Ovary (tissue), 9 donors: ENCODE results near the gene CENPX. TPM values are rescaled to one million over a fixed set of nuclear protein-coding genes. Genes with fewer than 3 reads are reported as not detected.
"Not testable (repeated sequence)": the region's sequence is repeated elsewhere in the genome, so short reads cannot be mapped to it uniquely, and the experiment has no call there.

Experiments used
- DNase-seq, 5 donors: peaks; one replicate each; pipeline ENCODE4 v3.0.0-alpha.2; 2019 to 2020
- H3K27ac ChIP-seq, 2 donors: fragments of 200-600 bp; one replicate each; pipeline versions ENCODE4 v1.5.1 to v1.8.0; 2019 to 2022
- H3K27me3 ChIP-seq: fragments of 200-600 bp; one replicate; pipeline ENCODE4 v1.8.0; 2022
- H3K36me3 ChIP-seq: fragments of 200-600 bp; sonication (generic); one replicate; pipeline ENCODE4 v1.5.1; 2019
- H3K4me1 ChIP-seq: one replicate; pipeline ENCODE4 v1.8.1; 2013; ENCODE audit warnings: mild to moderate bottlenecking, moderate library complexity; ENCODE audit not compliant: insufficient read depth
- H3K4me3 ChIP-seq: fragments of 200-600 bp; sonication (generic); one replicate; pipeline ENCODE4 v1.5.1; 2017
- H3K9me3 ChIP-seq, 2 donors: fragments of 200-600 bp in 1 of 2; sonication (generic) in 1 of 2; one replicate each; pipeline versions ENCODE4 v1.5.1 to v1.8.1; 2013 to 2019; ENCODE audit warnings: mild to moderate bottlenecking in 1 of 2, moderate library complexity in 1 of 2
- EP300 ChIP-seq: sonication (generic); formaldehyde crosslinking; IDR thresholded peaks from one replicate; pipeline ENCODE4 v1.6.1; 2017; ENCODE audit warnings: antibody characterized with exemption
- POLR2A ChIP-seq: fragments of 450-650 bp; IDR thresholded peaks from one replicate; pipeline ENCODE4 v1.6.1; 2017; ENCODE audit warnings: antibody characterized with exemption, mild to moderate bottlenecking, moderate library complexity
- WGBS, 3 donors: extraction: QIAGEN DNeasy Blood & Tissue Kit in 1 of 3; methylation state at CpG; one replicate each; pipeline versions ENCODE4 v1.1.5 to v1.1.7; 2013 to 2017; 5-methylcytosine and 5-hydroxymethylcytosine counted together
- intact Hi-C, 4 donors: fragments of 100-400 bp; cut with DNase I; formaldehyde crosslinking; loops; one replicate each; pipeline versions ENCODE4 v1.11.0 to v1.15.1; 2022 to 2023
- polyA plus RNA-seq, 2 donors: library from polyadenylated mRNA; stranded (reverse); fragments of 200-250 nt in 1 of 2; fragments of 350-450 nt in 1 of 2; fragmentation: Illumina TruSeq in 1 of 2; extraction: RNeasy Lipid Tissue Mini Kit (QIAGEN cat#74804) in 1 of 2; gene quantifications; one replicate each; pipeline ENCODE4 v1.2.3, GENCODE V29; 2013 to 2014
- total RNA-seq, 7 donors: library from RNA; depleted of rRNA in 2 of 7; stranded (reverse); fragments of >200 nt in 2 of 7; fragmentation: NEBNext Ultra II Directional in 3 of 7; extraction: Animal tissue kit (Norgen Biotek cat#: 25700) in 3 of 7; gene quantifications; one replicate each; pipeline versions ENCODE4 v1.1.0 to v1.2.4, GENCODE V29; 2016 to 2023
- TF ChIP-seq, protein P1 (sequence below), 3 donors: fragments of 450-650 bp in 2 of 3; fragments of 200-600 bp in 1 of 3; IDR thresholded peaks; one replicate each; pipeline versions ENCODE4 v1.5.1 to v1.8.0; 2016 to 2022; ENCODE audit warnings: antibody characterized with exemption in 3 of 3, mild to moderate bottlenecking in 1 of 3
- donor health status: DM: no; HTN: no; CAD: no; lungs with moderate emphysema.
- donor health status: DM: no; HTN: no; CAD: no.
- donor health status: Bipolar disorder and iron deficiency.
- donor health status: DM: yes; HTN: yes; CAD: no.
- donor health status: DM: no; HTN: no; CAD: no.
- donor health status: DM: yes; HTN: yes; CAD: no.

CENPX gene
- total and polyA plus RNA-seq, 9 donors = 3.3 to 68.8 (median 35.3) TPM

DNA sequence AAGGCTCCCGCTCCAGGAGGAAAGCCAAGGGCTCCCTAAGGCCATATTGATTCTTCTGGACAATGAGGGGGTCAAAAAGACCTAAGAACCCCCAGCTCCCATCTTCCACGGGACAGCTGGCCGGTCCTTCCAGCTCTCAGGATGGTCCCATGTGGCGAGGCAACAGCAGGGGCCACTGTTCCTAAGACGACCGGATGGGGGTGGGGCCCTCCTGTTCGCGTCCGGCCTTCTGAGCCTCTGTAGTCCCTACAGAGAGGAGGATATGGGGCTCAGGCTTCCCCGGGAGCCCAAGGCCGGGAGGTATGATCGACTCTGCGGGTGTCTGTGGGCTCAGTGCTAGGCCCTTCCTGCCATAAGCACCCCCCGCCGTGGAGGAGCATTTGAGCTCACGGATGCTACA, 20.8 kb upstream of the CENPX start:
- TF ChIP-seq, protein P1, sequence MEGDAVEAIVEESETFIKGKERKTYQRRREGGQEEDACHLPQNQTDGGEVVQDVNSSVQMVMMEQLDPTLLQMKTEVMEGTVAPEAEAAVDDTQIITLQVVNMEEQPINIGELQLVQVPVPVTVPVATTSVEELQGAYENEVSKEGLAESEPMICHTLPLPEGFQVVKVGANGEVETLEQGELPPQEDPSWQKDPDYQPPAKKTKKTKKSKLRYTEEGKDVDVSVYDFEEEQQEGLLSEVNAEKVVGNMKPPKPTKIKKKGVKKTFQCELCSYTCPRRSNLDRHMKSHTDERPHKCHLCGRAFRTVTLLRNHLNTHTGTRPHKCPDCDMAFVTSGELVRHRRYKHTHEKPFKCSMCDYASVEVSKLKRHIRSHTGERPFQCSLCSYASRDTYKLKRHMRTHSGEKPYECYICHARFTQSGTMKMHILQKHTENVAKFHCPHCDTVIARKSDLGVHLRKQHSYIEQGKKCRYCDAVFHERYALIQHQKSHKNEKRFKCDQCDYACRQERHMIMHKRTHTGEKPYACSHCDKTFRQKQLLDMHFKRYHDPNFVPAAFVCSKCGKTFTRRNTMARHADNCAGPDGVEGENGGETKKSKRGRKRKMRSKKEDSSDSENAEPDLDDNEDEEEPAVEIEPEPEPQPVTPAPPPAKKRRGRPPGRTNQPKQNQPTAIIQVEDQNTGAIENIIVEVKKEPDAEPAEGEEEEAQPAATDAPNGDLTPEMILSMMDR (IDR thresholded peaks at IDR 0.05) = no peak
- no peak for TF ChIP-seq POLR2A
- TF ChIP-seq EP300 = no peak
- no peak for DNase-seq
- WGBS, 3 donors = 61 to 70% (median 67%) methylated on average over 12 to 16 of the region's 16 CpGs
- no peaks in the 10 kb centered on the region for H3K9me3 ChIP-seq
- no peak overlapping the region for H3K27ac ChIP-seq
- no peaks in the 10 kb centered on the region for H3K4me1 ChIP-seq
- no peaks in the 10 kb centered on the region for H3K36me3 ChIP-seq
- H3K4me3 ChIP-seq = no peak overlapping the region
- intact Hi-C loops = no loop called here
- no peaks in the 10 kb centered on the region for H3K27me3 ChIP-seq

GRCh38 chr17:82042649-82043048, 20.0 kb upstream of the CENPX start:
- TF ChIP-seq POLR2A (no peak), EP300 (no peak)
- TF ChIP-seq, protein P1 (IDR thresholded peaks at IDR 0.05) = no peak
- no peak overlapping the region for H3K4me3 ChIP-seq
- no peaks in the 10 kb centered on the region for H3K9me3 ChIP-seq
- 80 to 85% (median 83%) methylated on average over 9 of the region's 9 CpGs for WGBS, 3 donors
- H3K27ac ChIP-seq = no peak overlapping the region
- H3K36me3 ChIP-seq = no peaks in the 10 kb centered on the region
- no peaks in the 10 kb centered on the region for H3K4me1 ChIP-seq
- no peaks in the 10 kb centered on the region for H3K27me3 ChIP-seq
- intact Hi-C loops = no loop called here
- no peak for DNase-seq

- intact Hi-C loops = no loop called here
These were observed 18.6 kb upstream of the CENPX start for GRCh38 chr17:82041144-82041814.

DNA sequence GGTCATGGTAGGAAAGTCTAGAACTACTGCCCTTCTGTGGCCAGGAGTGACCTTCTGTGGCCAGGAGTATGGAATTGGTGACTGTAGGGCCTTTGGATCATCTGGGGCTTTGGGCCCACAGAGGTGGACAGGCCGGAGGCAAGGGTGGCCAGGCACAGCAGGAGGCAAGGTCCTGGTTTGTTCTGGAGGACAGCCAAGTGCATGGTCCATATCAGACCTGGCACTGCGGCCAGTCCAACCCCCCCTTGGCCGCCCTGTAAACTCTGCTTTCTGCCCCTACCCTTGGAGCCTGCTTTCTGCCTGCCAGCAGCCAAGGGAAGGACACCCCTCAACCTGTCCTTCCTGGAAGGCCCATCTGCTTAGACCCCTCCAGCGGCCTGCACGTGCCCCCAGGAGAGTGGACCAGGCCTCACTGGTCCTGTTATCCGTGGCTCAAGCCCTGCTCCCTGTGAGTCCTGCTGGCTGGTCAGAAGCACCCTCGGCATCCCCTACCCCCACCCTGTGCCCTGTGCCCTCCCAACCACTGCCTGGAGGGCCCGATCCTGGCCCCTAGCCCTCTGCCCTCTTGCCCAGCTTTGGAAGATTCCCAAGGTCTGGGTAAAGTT, 17.1 kb upstream of the CENPX start:
- intact Hi-C loops = no loop called here
- no peaks in the 10 kb centered on the region for H3K36me3 ChIP-seq
- H3K27me3 ChIP-seq = no peaks in the 10 kb centered on the region
- 83 to 95% (median 88%) methylated on average over 6 to 8 of the region's 8 CpGs for WGBS, 3 donors
- no peak for DNase-seq
- no peak overlapping the region for H3K4me3 ChIP-seq
- no peak overlapping the region for H3K27ac ChIP-seq
- H3K4me1 ChIP-seq = peaks cover 8% of the 10 kb centered on the region
- no peak for TF ChIP-seq EP300
- TF ChIP-seq, protein P1 (IDR thresholded peaks at IDR 0.05) = no peak
- no peak for TF ChIP-seq POLR2A
- no peaks in the 10 kb centered on the region for H3K9me3 ChIP-seq

More at GRCh38 chr17:82041144-82041814, 18.6 kb upstream of the CENPX start:
- WGBS, 3 donors = 83 to 88% (median 85%) methylated on average over 17 of the region's 17 CpGs
- H3K4me3 ChIP-seq = no peak overlapping the region
- H3K4me1 ChIP-seq = peaks cover 5% of the 10 kb centered on the region
- H3K27ac ChIP-seq = no peak overlapping the region
- no peak for DNase-seq
- no peaks in the 10 kb centered on the region for H3K27me3 ChIP-seq
- no peaks in the 10 kb centered on the region for H3K9me3 ChIP-seq
- no peaks in the 10 kb centered on the region for H3K36me3 ChIP-seq
- TF ChIP-seq POLR2A (no peak), EP300 (no peak)
- TF ChIP-seq, protein P1 (IDR thresholded peaks at IDR 0.05) = no peak

DNA sequence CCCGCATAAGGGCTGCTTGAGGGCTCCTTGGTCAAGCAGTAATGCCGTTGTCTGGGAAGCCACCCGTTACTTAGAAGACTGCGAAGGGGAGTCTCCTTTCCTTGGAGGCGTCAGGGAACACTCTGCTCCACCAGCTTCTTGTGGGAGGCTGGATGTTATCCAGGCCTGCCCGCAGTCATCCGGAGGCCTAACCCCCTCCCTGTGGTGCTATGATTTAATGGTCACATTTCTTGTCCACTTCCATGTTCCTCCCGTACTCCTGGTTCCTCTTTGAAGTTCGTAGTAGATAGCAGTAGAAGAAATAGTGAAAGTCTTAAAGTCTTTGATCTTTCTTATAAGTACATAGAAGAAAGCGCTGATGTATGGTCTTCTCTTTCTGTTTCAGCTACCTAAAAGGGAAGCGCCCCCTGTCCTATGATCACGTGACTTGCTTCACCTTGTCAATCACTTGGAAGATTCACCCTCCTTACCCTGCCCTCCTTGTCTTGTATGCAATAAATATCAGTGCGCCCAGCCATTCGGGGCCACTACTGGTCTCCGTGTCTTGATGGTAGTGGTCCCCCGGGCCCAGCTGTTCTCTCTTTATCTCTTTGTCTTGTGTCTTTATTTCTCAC, 16.2 kb upstream of the CENPX start:
- H3K4me1 ChIP-seq, H3K9me3 ChIP-seq, intact Hi-C loops, H3K4me3 ChIP-seq, H3K27ac ChIP-seq, H3K36me3 ChIP-seq, H3K27me3 ChIP-seq: not testable (repeated sequence)
- 42 to 58% (median 55%) methylated on average over 16 of the region's 16 CpGs for WGBS, 3 donors
- peak in 1 of 5 donors; percentile 73 for DNase-seq
